Measurements from ENCODE around the gene PDZD8.
"Not testable (repeated sequence)": the region's sequence is repeated elsewhere in the genome, so short reads cannot be mapped to it uniquely, and the experiment has no call there.

Gene PDZD8

GRCh38 chr10:117254338-117254737 lies 120.9 kb downstream of the PDZD8 start:
- DNase-seq = no peak

- DNase-seq = no peak
Observed at GRCh38 chr10:117253908-117254307, 121.3 kb downstream of the PDZD8 start.

GRCh38 chr10:117250411-117250810 lies 124.8 kb downstream of the PDZD8 start:
- DNase-seq = no peak

GRCh38 chr10:117249493-117250093 lies 125.6 kb downstream of the PDZD8 start:
- no peak for DNase-seq

GRCh38 chr10:117248750-117249465 lies 126.3 kb downstream of the PDZD8 start:
- DNase-seq = peak; percentile 26

- no peak for DNase-seq
Observed at GRCh38 chr10:117246997-117247671, 128.1 kb downstream of the PDZD8 start.

- no peak for DNase-seq
Observed at GRCh38 chr10:117242463-117242832, 132.8 kb downstream of the PDZD8 start.

GRCh38 chr10:117241541-117242462 lies 133.4 kb downstream of the PDZD8 start:
- DNase-seq = peak; percentile 7

- no peak for DNase-seq
Observed at GRCh38 chr10:117240621-117241529, 134.4 kb downstream of the PDZD8 start, which contains the start of gene SLC18A2. Gene SLC18A2 (plus strand): TSS chr10:117241114. CDS start chr10:117241694, 580 bp downstream.

- DNase-seq = no peak
Observed at GRCh38 chr10:117239721-117240620, 135.3 kb downstream of the PDZD8 start.

- no peak for DNase-seq
Observed at GRCh38 chr10:117239051-117239450, 136.2 kb downstream of the PDZD8 start.

- no peak for DNase-seq
Observed at GRCh38 chr10:117237401-117237991, 137.7 kb downstream of the PDZD8 start.

- not testable (repeated sequence) for DNase-seq
Observed at GRCh38 chr10:117230107-117230506, 145.1 kb downstream of the PDZD8 start.

- DNase-seq = no peak
Observed at GRCh38 chr10:117228210-117228609, 147.0 kb downstream of the PDZD8 start.

Measured in fibroblast of skin of back (primary cell).